Spleen (tissue), 7 donors: ENCODE data around the gene GNG11.

ENCODE experiments used
- CTCF ChIP-seq, 11 experiments: fragments of 200-600 bp in 7 of 11; fragments of 450-650 bp in 4 of 11; sonication (generic) in 4 of 11; IDR thresholded peaks in 8 of 11; conservative IDR thresholded peaks in 3 of 11; 1 replicate in 7 of 11; 2 replicates in 4 of 11; pipeline versions ENCODE4 v1.4.0 to v1.8.0; 2016 to 2021; ENCODE audit warnings: antibody characterized with exemption in 11 of 11, inconsistent platforms in 4 of 11, mild to moderate bottlenecking in 1 of 11
- POLR2A ChIP-seq, 3 donors: fragments of 450-650 bp; IDR thresholded peaks; one replicate each; pipeline ENCODE4 v1.5.1; 2017; ENCODE audit warnings: antibody characterized with exemption in 3 of 3, mild to moderate bottlenecking in 1 of 3
- POLR2AphosphoS5 ChIP-seq, 3 donors: sonication (generic); formaldehyde crosslinking; IDR thresholded peaks; one replicate each; pipeline ENCODE4 v1.5.1; 2017; ENCODE audit warnings: antibody characterized with exemption in 3 of 3
- donor health status: DM: no; HTN: no; CAD: no; lungs with moderate emphysema.
- donor health status: DM: no; HTN: no; CAD: no.
- donor health status: DM: no; HTN: no; CAD: no.

DNA sequence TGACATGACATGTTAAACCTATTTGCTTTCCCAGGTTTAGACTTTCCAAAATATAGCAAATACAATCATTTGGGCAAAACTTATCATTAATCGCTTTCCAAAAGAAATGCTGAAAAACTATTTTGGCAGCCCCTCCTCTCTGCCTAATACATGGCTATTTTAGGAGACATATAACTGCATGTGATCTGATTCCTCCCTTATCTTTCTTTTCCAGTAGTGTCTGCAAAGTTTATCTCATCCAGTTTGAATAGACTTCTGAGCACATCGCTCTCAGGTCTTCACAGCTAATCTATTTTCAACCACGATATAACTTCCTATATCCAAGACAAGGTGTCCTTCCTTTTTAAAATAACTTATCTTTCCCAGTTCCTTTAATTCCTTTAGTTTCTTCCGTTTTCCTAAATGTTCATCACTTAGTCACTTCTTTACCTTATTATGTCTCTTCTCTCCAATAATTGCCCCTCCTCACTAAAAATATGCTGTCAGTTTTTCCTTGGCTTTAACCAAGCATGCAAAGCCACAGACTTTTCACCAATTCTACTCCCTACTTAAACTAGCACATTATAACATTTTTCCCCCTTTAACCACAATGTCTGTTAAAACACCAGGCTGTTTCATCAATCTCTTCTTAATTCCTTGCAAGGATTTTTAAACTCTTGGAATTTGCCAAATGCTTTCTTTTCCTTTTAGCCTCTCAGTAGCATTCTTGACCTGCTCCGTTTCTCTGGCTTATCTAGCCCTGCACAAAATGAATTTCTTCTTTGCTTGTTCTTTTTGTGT, 24.4 kb downstream of the GNG11 start:
- TF ChIP-seq POLR2A (IDR thresholded peaks at IDR 0.05): no peak
- no peak for TF ChIP-seq CTCF (IDR thresholded peaks at IDR 0.05 in 8 of 11, conservative IDR thresholded peaks at IDR 0.05 in 3 of 11)
- no peak for TF ChIP-seq POLR2AphosphoS5 (IDR thresholded peaks at IDR 0.05)
